Mesenteric fat pad (tissue), 1 donor: ENCODE measurements around the gene GMDS. TPM values are rescaled to one million over a fixed set of nuclear protein-coding genes. Genes with fewer than 3 reads are reported as not detected.

Source experiments
- DNase-seq: peaks from one replicate; pipeline ENCODE4 v3.0.0-alpha.2; 2020; ENCODE audit warnings: low spot score
- total RNA-seq: library from RNA; stranded (reverse); fragmentation: NEBNext Ultra II Directional; extraction: Animal tissue kit (Norgen Biotek cat#: 25700); gene quantifications from one replicate; pipeline ENCODE4 v1.2.1, GENCODE V29; 2021
- donor health status: DM: yes; HTN: yes; CAD: no.

Gene GMDS
- total RNA-seq, 1 donor from 2014 or later, result 10.3 TPM

DNA sequence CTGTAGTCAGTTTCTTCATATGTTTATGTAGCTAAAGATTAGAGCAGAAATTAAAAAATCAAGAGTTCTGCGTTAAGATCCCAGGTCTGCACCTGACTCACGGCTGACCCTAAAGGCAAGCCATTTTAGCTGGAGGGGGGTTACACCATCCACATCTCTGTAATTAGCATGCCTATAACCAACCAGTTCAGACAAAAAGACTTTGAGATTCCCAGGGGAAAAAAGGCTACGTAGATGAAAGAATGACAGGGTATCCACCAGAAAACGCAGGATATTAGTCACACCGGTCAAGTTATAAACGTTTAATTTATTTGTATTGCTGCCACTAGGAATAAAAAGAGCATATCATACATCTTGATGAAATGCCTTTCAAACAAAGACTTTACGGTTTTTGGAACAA, 336.6 kb downstream of the GMDS start:
- DNase-seq, result no peak

- DNase-seq, result no peak
Measured at GRCh38 chr6:1906609-1907008, 338.8 kb downstream of the GMDS start.

GRCh38 chr6:1906014-1906413, 339.4 kb downstream of the GMDS start:
- no peak for DNase-seq

- no peak for DNase-seq
Measured at GRCh38 chr6:1904898-1905297, 340.5 kb downstream of the GMDS start.

DNA sequence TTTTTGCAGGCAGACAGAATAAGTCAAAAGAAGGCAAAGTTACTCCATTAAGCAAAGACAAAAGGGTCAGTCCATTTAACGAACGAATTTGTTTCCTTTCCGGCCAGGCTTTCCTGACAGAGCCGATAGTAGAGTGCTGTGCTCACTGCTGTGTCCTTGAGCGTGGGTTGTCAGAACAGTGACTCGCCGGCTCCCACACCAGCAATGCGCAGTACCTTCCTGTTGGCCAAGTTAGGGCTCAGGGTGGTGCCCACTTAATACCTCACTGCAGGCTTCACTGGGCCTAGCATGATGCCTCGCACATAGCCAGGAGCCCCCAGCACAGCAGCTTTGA, 341.0 kb downstream of the GMDS start:
- DNase-seq, result no peak

GRCh38 chr6:1903780-1904465, 341.5 kb downstream of the GMDS start:
- no peak for DNase-seq

- no peak for DNase-seq
Measured at GRCh38 chr6:1901556-1901955, 343.8 kb downstream of the GMDS start.

- no peak for DNase-seq
Measured at GRCh38 chr6:1896897-1897296, 348.5 kb downstream of the GMDS start.

DNA sequence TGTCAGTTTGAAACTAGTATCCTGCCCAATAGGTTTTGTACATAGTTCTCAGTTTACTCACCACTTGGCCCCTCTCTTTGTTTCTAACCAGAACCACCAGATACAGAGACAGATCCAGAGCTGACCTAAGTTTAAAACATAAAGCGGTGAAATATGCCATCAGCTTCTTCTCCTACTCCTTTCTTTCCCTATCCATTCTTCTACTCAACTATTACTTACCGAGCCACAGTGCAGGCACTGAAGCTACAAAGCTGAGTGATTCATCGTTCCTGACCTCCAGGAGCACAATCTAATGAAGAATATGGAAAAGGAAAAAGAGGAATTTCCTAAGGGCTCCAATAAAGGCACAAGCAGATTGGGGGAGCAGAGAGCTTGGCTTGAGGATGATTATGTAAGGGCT, 349.7 kb downstream of the GMDS start:
- DNase-seq, result no peak

GRCh38 chr6:1894954-1895353, 350.5 kb downstream of the GMDS start:
- no peak for DNase-seq

- DNase-seq, result no peak
Measured at GRCh38 chr6:1893470-1894130, 351.8 kb downstream of the GMDS start.

DNA sequence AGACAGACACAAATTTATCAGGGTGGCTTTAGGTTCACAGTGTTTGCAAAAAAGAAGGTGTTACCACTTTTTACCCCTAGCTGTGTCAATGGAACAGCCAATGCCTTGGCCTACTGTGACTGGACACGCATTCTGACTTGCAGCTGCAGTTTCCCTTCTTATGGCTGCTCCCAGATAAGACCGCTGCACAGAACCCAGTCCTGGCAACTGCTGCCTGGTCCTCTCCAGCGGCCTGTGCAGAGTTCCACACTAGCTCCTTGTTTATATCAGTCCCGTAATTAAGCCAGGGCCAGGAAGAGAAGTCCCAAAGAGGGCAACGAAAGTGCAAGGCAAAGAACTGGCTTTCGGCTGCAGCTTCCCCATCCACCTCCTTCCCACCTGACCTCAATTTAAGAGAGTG, 352.7 kb downstream of the GMDS start:
- DNase-seq, result no peak

GRCh38 chr6:1890987-1891386, 354.4 kb downstream of the GMDS start:
- no peak for DNase-seq

DNA sequence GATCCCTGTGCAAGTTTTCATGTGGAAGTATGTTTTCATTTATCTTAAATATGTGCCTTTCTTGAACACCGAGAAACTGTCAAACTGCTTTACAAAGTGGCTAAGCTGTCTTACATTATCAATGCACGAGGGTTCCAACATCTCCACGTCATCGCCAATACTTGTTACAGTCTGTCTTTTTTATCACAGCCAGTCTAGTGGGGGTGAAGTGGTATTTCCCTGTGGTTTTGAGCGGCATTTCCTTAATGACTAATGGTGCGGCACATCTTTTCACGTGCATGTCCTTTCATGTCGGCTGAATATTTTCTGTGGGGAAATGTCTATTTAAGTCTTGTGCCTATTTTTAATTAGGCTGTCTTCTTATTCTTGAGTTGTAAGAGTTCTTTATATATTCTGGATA, 355.3 kb downstream of the GMDS start:
- DNase-seq, result no peak

DNA sequence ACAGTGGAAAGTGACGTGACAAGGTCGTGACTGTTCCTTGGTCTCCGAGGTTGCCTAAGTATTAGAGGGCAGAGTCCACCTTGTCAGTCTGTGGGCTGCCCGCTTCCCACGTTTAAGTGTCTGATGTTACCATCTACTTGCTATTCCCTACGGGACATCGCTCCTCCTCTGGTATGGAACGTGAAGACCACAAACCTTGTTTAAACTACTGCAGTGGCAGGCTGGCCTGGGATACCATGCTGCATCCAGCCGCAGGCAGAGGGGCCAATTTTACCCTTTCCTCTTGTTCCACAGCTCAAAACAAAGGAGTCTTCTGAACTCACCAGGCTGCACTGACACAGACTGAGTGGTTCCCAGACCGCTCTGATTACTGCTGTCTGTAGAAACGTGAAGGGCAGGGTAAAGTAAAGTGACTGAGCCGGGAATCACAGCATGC, 359.8 kb downstream of the GMDS start:
- DNase-seq, result no peak

DNA sequence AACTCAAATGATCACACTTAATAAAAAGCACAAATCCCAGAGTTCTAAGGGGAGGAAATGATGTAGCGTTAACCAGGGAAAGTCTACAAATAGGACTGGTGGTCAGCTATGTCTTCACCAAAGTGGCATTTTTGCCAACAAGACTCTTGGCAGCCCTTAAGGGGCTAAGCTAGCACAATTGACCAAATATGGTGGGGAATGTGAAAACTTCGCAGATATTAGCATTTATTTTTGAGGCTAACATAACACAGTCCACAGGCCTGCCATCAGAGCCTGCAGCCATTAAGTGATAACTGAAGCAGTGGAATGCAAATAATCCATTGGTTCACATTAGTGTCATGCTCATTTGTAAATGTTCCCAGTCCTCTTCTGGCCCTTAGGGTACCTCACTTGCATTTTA, 361.1 kb downstream of the GMDS start:
- DNase-seq, result no peak

DNA sequence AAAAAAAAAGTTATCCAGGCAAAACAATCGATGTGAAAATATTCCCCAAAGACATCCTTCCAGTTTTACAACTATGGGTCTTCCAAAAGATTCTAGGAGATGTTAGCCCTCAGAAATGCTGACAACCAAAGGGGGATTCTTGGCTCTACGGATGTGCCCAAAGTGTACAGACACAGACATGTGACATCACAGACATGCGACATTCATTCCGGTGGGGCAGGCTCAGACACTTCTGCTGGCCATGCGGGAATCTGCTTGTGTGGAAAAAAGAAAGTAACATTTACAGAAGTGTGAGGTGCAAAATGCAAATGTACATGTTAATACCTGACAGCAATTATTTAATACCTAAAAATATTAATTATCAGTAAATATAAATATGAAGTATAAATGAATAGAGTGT, 367.1 kb downstream of the GMDS start:
- DNase-seq, result no peak

DNA sequence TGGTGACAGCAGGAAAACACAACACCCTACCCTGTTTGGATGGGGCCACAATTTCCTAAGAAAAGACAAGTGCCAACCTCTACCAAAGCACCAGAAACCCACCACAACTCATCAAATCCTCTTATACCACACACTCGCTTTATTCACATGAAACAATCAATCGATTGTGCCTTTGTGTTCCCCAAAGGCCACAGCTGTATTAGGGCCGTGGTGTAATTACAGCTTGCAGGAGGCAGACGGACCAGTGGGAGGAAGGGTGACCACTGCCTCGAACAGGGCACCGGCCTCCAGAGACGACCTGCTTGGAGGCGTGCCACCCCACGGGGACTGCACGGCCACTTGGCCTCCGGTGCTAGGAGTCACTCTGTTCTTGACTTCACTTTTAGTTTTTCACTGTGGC, 371.6 kb downstream of the GMDS start:
- no peak for DNase-seq

DNA sequence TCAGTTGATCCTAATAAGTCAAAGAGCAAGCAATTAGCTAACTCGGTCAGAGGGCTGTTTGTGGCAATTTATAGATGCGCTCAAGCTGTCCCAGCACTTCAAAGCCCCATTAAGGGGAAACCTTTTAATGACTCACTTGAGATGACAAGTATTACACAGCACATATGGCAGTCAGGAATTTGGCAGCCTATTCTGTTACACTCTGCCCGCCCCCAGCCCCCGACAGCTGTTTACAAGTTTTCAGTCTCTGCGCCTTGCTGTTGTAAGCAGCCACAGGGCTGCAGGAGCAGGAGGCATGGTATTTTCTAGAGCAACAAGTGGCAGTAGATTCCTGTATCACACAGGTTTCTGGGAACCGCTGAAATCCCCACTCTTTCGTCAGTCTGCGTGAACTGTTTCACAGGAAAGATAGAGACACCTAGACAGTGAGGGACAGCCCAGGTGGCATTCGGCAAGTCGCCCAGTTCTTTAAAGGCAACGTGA, 372.7 kb downstream of the GMDS start:
- no peak for DNase-seq

DNA sequence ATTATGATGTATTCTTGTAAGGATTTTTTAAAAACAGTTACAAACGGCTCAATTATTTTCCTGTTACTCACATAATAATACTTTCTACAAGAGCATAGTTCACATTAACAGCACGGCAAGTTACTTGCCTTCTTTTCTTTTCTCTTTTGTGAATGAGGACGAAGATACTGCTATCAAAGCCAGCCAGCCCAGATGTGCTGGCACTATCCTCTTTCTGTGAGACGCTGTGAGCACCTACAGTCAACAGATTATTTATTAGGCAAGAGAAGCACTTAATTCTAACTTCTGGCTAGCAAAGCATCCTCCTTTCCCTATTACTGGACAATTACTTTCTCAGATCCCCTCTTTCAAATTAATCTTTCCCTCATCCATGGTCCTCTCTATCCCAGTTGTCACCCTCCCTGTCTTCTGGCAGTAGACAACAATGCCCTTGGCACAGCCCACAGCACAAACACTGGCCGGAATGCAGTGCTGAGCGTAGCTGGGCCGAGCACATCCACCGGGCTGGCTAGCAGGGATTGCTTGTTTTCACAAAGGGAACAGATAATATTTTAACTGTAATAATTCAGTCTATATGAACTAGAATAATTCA, 373.6 kb downstream of the GMDS start:
- DNase-seq, result no peak

DNA sequence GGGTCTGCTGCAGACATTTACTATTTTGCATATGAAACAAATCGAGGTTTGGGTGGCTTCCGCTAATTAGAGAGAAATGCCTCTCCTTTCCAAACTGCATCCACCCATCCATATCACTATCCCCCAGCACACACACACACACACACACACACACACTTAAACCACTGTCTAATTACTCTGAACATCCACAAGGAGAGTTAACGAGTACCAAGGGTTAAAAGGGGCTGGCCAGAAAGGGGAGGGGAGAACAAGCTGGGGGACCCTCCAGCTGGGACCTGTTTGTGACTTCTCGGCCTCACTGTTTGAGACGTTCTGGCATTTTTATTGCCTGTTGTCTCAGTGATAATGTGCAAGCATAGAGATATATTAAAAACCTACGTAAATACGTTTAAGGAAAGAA, 374.5 kb downstream of the GMDS start:
- no peak for DNase-seq

DNA sequence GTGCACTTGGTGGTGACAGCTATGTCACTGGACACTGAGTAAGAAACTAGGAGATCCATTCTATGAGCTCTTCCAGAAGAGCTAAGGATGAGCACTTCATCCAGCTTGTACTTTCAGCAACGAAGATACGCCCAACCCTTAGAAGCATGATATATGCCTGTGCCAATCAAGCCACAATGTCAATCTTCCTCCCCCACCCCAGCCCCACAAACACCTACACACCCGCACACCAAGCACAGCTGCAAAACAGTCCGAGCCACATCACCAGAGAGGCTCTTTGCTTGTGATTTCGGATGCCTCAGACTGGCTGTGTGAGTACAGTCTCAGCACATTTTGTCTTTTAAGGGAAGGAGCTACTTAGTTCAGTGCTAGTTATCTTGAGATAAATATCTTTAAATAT, 375.2 kb downstream of the GMDS start:
- DNase-seq, result no peak

DNA sequence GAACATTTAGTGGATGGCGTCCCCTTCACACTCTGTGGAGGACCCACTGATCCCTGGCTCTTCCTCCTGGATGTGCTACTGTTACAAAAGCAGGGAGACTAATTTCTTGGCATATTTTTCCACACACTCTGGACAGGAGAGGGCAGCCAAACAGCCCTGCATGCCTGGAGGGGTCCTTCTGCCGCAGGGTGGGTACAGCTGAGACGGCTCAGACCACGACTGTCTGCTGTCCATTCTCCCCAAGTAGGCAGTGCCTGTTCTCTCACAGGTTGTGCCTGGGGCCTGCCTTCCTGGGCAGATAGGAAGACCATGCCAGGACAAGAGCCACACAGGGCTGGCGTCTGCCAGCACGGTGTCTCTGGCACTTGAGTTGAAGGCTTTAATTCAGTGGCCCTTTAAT, 375.6 kb downstream of the GMDS start:
- DNase-seq, result no peak
